Stimulated activated CD4-positive, alpha-beta T cell treated with anti-CD3 and anti-CD28 coated beads, Interleukin-15, amount 100 ng/mL, for 48 hours (primary cell): ENCODE data around the gene NRXN2.

Source experiments
- DNase-seq, 2 donors: peaks; one replicate each; pipeline ENCODE4 v3.0.0-alpha.2; 2020; ENCODE audit warnings: low read depth in 2 of 2

Gene NRXN2

DNA sequence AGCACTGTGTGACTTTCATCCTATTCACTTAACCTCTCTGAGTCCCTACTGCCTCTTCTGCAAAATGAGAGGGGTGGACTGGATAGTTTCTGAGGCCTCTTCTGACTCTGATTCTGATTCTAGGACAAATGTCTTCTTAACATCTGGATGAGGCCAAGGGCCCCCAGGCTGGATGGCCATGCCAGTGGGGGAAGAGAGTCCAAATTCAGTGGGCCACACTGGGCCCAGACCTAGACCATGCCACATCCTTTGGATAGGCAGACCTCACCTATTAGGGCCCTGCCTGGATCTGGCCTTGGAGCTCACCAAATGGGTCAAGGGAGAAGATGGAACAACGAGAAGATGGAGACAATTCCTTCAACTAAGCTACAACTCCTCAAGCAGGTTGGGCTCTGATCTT lies 24.6 kb downstream of the NRXN2 start:
- no peak for DNase-seq

DNA sequence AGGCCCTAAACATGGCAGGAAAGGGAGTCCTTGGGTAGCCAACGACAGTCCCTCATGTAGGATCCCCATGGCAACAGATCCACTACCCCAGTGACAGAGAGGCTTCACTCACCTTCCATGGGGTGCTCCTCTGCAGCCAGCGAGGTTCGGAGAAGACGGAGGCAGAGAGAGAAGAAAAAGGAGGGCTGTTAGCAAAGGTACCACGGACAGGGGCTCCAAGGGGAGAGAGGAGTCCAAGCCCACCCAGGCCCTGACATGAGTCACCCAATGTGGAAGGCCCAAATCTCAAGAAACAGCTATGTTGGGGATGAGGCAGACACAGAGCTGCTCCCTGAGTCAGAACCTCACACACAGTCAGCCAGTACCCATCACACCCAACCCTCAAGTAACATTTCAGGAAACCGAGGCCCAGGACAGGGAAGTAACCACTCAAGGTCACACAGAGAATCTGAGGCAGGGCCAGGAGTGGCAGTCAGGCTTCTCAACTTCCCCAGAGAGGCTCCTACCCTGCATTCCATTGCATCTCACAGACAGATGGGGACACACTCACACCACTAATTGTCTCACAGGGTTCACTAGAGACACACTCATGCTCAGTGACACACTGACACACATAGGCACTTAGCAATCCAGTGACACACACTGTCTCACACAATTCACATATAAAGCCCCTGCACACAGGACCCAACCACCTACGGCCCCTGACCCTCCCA lies 25.2 kb downstream of the NRXN2 start:
- no peak for DNase-seq

DNA sequence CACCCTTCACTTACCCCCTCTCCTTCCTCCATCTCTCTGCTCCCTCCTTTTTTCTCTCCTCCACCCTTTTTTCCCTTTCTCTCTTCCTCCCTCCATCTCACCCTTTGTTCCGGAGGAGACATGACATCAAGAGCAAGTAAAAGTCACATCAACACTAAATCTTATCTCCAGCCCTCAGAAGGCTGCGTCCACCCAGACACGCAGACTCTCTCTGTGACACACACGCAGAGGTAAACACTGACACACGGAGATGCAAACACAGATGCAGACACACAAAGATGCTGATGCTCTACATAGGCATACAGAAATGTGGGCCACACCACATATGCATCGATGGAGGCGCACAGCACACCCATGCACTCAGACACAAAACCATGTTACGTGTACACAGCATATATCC lies 27.0 kb downstream of the NRXN2 start:
- DNase-seq: no peak

DNA sequence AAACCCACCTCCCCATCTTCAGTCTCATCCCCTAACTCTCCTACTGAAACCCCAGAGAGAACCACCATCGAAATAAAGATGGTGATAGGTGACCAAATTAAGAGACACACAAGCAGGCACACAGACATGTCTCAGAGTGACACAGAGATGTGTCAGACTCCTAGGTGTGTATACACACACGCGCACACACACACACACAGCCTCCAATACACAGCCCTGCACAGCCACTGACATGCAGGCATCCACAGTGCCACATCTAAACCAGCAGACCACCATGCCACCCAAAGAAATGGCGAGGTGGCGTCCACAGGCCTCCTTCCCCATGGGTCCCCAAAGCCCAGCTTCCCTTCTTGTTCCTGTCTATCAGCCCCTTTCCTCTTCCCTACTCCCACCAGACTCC lies 27.4 kb downstream of the NRXN2 start:
- no peak for DNase-seq

DNA sequence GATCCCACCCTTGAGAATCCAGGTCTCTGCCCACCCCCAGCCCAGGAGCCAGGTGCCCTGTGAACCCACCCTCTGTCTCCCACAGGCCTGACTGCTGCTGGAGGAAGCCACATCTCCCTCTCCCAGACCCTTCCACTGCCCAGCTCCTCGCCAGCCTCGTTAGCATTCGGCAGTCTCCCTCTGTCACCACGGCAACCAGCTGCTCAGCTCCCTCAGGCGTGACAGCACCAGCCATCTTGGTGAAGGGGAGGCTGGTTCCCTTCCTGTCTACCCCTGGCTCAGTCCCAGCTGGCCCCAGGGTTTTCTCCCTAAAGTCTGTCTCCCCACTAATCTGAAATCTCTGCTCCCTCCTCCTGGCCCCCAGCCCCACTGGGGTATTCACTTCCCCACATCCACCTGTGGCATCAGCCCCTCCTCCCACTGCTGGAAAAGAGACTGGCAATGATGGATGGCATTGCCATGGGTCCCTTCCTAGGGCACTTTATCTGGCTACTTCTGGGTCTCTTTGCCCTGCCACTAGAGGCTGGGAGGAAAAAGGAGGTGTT lies 28.1 kb downstream of the NRXN2 start:
- no peak for DNase-seq

DNA sequence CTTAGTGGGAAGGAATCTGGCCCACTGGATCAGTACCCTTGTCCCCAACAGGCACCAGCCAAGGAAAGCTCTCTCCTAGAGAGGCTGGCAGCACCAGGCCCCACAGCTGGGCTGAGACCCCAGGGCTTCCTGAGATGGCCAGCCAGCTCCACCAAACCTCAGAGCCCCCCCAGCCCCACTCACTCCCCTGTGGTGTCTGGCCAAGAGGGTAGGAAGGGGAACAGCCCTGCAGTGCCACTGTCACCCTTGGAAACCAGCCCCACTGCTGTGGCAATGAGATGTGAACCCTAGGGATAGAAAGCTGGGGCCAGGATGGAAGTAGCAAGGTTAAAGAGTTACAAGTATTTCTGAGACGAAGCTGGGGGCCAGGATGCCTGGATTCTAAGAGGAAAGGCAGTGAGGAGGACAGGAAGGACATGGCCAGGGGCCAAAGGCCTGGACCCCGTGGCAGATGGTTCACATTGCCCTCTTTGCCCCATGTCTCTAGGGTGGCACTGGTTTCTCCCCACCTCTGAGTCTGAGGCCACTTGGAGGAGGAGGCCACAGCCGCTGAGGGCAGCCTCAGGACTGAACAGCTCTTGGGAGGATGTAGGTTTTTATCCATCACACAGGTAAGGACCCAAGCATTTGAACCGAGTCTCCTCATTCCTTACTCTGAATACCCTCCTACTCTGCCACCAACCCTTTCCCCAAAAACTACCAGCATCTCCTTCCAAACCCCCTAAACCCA lies 28.8 kb downstream of the NRXN2 start:
- no peak for DNase-seq

DNA sequence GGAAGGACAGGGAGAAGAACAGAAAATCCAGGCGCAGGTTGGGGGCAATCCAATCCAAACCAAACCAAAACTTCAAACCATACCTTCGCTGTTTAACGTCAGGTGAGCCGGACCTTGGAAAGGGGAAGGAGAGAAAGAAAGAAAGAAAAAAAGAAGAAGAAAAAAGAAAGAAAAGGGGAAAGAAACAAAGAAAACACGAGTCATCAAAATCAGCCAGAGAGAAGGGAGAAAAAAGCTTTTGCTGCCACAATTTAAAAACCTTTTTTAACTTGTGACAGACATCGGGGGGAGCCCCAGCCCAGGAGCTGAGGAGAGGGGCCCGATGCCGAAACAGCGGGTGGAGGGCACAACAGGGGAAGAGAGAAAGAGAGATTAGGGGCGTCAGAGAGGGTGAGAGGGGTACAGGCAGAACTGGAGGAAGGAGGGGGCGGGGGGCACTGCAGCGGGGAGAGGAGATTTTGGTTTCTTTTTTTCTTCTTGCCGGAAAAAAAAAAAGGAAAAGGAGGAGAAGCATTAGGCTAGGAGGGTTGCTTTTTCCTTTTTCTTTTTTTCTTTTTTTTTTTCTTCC lies 30.1 kb downstream of the NRXN2 start:
- no peak for DNase-seq

DNA sequence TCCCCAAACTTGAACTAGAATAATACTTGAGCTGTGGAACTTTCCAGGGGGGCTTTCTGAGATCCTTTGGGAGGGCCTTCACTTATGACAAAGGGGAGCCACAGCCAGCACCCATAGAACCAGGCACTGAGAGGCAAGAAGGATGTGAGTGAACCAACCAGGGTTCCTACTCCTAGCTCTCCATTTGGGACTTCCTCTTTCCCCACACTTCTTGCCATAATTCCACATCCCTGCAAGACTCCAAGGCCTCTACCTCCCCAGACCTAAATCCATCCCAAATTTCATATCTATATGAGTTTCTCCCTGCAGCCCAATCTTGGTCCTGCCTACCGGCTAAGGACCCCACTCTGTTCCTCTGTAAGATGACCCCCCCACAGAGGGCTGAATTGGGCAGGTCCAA lies 31.5 kb downstream of the NRXN2 start:
- DNase-seq: no peak

DNA sequence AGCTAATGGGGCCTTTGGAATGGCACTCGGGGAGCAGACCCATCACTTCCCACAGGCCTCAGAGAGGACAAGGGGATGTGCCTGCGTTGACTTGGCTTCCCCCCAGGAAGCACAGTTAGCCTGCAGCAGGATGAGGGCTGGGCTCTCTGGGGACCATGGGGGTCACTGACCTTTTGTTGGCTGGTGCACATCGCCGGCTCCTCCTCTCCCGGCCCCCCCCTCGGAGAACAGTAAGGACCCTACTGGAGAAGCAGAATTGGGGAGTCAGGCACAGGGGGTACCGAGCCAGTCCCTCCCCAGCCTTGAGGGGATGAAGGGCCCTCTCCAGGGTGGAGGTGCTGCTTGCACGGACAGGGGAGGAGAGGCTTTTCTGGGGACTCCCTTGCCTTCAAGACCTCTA lies 32.8 kb downstream of the NRXN2 start:
- no peak for DNase-seq

DNA sequence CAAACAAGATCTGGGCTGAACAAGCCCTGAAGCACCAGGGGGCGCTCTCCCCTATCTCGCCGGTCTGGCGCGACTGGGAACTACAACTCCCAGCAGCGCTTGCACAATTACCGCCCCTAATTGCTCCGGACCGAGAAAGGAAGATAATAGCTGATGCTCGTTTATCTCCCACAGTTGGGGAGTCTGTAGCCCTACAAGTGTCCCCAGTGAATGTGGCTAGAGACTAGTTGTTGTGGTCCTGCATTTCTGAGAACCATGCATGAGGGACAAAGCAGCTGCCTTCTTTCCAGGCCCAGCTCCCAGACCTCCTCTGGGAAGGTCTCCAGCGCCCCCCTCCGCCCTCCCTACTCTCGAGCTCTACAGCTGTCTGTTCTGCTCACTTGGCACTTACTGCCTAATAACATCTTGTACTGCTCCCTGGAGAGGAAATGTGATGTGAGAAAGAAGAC lies 34.4 kb downstream of the NRXN2 start:
- peak; percentile 78 to 91 for DNase-seq

DNA sequence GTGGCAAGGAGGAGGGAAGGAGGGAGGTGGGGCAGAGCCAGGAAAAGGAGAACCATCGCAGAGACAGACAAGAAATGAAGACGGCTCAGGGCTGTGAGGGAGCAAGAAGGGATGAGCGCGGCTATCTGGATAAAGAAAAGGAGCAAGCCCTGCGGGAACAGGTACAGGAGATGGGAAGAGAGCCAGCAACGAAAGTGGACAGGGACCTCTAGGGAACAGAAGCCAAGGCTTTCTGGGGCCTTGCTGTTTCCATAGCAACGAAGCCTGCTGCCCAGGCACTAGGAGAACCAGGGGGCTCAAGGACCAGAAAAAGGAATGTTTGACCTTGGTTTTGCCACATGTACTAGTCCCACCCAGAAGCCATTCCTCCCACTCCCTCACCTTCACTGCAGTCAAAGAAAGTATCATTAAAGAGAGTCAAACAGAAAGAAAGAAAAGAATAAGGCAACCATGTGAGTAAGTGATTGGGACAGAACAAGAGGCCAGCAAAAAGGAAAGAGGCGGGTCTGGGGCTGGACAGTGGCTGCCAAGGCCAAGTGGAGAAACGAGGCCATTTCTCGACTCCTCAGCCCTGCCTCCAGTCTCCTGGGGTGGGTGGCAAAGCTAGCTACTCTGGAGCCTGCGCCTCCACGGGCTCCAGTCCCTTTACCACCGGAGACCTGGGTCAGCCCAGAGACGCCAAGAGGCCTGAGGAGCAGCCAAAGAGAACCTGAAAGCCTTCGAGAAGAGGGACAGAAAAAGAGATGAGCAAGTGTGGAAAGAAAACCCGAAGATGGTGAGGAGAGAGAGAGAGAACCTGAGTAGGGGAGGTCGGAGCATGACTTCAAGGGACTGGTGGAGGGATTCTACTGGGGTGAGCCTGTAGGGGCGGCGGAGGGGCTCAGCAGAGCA lies 35.1 kb downstream of the NRXN2 start:
- DNase-seq: no peak

DNA sequence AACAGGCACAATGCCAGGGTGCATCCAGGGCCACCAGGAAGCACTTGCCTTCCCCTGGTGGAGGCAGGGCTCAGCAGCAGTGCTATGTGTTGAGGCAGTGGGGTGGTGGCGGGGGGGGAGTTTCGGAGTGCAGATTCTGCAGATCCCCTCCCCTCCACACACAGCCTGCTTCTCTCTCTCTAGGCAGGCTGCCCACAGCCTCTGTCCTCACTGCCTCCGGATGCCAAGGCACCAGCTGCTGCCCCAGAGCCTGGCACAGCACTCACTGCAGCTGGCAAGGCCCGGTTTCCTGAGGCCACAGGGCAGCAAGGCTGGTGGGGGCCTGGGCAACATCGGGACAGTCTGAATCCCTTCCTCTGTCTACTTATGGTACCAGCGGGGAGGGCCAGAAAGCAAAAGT lies 35.8 kb downstream of the NRXN2 start:
- DNase-seq: no peak

DNA sequence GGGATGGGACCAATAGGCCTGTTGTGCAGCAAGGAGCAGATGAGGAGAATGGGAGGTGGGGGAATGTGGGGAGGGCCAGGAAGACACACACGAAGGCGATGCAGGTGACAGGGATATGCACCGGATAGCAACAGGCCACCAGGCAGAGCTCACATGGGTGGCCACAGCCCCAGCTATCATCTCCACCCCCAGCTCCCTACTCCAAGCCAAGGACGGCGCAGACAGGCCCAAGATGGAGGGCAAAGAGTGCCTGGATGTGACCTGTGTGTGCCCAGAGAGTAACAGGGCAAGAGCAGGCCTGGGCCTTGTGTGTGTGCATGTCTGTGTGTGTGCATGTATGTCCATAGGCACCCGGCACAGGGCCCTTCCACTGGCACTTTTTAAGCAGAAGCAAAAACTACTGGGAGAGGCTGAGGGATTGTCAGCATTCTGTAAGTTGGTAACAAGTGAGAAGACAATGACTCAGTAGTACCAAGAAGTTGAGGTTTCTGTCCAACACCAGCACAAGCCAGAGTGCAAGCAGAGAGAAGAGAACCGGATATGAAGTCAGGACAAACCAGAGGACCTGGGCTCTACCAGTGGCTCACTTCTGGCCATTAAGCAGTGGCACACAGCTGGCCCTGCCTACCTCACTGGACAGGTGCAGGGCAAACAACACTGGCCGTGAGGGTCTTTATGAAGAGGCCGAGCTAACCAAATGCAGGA lies 36.4 kb downstream of the NRXN2 start:
- no peak for DNase-seq

DNA sequence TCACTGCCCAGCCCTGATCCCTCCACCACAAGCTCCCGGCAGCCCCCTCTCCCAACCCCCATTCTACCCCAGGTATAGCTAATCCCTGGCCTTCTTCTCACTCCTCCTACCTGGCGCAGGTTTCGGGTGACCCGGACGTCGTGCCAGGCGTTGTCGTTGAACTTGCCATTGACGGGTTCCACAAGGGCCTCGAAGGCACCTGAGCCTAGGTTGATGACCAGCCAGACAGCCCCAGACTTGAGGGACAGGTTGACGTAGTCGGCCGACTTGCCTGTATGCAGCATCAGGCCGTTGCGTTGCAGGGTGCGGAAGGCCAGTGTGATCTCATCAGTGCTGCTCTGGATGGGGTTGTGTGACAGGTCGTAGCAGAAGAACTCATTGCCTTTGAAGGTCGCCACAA lies 37.5 kb downstream of the NRXN2 start:
- DNase-seq: no peak

DNA sequence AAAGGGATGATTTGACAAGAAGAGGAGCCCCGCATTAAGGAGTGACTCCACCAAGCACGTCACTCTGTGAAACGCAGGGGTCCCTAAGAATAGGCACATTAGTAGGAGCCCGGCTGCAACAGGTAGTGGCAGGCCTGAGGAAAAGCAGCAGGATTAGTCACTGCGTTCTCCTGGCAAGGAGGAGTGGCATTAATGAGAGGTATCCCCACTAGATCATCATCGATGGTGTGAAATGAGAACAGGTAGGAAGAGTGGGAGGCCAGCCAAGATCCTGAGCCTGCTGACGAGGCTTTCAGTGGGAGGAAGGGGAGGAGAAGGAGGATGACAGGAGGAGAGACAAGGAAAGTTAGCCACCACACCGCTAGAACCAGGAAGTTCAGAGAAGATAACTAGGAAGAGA lies 38.6 kb downstream of the NRXN2 start:
- no peak for DNase-seq

DNA sequence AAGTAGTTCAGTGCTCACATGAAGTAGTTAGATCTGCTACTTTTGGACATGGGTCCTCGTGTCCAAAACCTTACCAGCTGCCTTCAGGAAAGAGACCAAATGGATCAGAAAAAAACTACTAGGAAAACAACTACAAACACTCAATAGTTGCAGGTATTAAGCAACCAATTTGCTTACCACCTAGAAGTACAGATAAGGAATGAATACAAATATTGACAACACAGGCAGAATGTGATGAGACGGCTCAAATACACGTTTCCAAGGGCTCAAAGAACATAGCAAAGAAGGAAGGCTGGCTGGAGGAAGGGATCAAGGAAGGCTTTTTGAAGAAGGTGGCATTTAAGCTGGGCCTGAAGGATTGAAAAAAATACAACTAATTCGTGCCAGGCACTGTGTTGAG lies 41.8 kb downstream of the NRXN2 start:
- no peak for DNase-seq

DNA sequence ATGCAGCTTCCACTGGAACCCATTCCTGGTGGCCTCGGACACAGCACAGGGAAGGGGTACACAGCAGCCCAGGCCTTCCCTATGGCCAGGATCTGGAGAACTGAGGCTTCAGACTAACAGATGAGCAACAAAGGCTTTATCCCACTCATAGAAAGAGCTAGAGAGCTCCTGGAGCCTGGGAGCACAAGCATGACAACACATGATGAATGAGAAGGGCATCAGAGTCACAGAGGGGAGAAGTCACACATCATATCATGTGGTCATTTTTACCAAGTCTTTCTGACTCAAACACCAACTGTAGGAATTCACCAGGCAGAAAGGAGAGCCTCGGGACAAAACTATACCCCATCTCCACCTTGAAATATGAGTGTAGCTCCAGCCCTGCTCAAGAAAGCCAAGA lies 43.2 kb downstream of the NRXN2 start:
- no peak for DNase-seq

DNA sequence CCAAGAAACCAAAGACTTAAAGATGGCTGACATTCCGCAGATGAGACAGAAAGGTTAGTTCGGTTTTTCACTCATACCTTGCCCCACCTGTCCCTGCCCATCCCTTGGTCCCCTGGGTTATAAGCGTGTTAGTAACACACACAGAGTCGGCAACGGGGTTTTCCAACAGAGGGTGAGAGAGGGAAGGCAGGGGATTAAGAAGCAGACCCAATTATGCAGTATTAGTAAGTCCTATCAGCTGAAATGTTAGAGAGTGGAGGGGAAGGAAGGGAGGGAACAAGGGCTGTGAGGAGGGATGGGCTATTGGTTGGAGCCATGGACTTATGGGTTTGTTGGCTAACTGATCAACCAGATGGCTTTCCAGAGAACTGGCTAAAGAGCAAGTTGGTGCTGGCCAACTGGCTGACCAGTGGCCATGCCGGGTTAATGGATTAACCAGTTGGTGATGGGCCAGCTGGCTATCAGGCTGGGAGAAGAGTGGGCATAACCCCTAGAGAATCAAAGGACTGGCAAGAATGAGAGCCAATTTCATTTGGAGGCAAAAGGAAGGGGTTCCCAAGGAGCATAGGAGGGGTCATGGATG lies 45.5 kb downstream of the NRXN2 start:
- no peak for DNase-seq

DNA sequence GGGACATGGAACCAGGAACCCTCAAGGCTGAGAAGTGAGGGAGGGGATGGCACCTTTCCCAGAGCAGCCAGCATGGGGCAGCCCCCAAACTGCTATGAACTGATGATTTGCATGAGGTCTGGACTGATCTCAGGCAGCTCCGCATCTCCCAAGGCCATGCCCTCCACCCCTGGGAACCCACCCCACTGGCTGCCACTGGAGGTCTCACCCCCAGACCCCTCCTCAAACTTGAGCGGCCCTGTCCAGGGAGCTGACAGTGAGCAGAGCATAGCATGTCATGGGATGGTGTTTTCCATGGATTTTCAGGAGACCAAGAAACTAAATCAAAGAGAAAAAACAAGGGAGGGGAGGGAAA lies 46.8 kb downstream of the NRXN2 start:
- no peak for DNase-seq

DNA sequence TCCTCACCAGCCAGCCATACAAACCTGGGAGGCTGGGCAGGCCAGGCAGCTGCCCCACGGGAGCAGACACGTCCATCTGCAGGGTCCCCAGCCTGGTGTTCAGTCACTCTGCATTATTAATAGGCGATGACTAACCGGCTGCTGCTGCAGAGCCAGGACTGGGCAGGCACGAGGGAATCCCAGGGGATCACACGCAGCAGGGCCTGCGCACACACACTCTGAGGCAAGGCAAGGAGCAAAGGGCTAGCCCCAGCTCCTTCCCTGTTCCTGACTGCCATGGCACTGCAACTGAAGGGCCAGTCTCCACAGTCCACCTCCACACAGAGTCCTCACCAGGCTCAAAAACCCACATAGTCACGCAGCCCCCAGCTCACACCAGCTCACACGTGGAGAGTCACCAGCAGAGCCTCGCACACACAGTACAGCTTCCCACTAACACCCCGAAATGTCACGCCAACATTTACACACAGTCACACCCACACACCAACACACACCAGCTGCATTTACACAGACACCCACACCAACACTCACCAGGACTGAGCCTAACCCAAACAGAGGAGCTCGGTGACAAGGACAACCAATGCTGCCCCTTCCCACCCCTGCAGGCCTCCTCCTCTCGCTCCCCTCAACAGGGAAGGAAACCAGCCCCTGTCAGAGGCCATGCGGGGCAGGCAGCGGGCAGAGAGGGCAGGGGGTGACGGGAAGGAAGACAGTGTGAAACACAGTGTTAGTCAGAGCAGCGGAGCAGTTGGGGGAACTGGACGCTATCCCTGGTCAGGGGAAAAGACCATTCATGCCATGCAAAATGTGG lies 47.3 kb downstream of the NRXN2 start:
- DNase-seq: no peak
